PC-3 (cell line): ENCODE measurements around the gene CAMSAP1. TPM values are rescaled to one million over a fixed set of nuclear protein-coding genes. Genes with fewer than 3 reads are reported as not detected.

Experiments
- ATAC-seq: fragments of 200-7000 bp; cut with Tn5 transposase; 2 replicates; pipeline ENCODE4 v1.9.1; 2020; ENCODE audit warnings: mild to moderate bottlenecking, moderate library complexity
- BruUV-seq: library from RNA; stranded (reverse); fragments of 400-500 nt; replicated peaks from 2 replicates; lab custom pipeline; 2021; lab: Mats Ljungman, UMichigan
- CTCF ChIA-PET: fragments of 300-600 bp; sonication (Branson Sonifier 250); formaldehyde crosslinking; loops from one replicate; lab custom pipeline; 2022; ENCODE audit warnings: antibody characterized with exemption; lab: Charles Lee
- POLR2A ChIA-PET: fragments of 300-600 bp; sonication (Branson Sonifier 250); formaldehyde crosslinking; loops from one replicate; lab custom pipeline; 2022; ENCODE audit warnings: antibody characterized with exemption; ENCODE audit not compliant: unreplicated experiment; lab: Charles Lee
- DNase-seq: peaks from one replicate; pipeline ENCODE4 v3.0.0-alpha.2; 2015
- H2AFZ ChIP-seq: fragments of 300-600 bp; sonication (generic); 2 replicates; pipeline ENCODE4 v1.6.0; 2016; ENCODE audit warnings: antibody characterized with exemption, low read length
- H3F3A ChIP-seq: fragments of 300-600 bp; sonication (generic); one replicate; pipeline ENCODE4 v1.6.0; 2017; ENCODE audit warnings: antibody characterized with exemption, low read length, control low read depth, mild to moderate bottlenecking; ENCODE audit not compliant: unreplicated experiment
- H3K27ac ChIP-seq: fragments of 300-600 bp; sonication (generic); 2 replicates; pipeline ENCODE4 v1.5.1; 2016; ENCODE audit warnings: mild to moderate bottlenecking, low read length
- H3K27me3 ChIP-seq: fragments of 300-600 bp; sonication (generic); 2 replicates; pipeline ENCODE4 v1.6.1; 2016; ENCODE audit warnings: low read length, mixed read lengths
- H3K36me3 ChIP-seq: fragments of 300-600 bp; sonication (generic); 2 replicates; pipeline ENCODE4 v1.6.1; 2016; ENCODE audit warnings: low read depth, mixed run types, low read length, mixed read lengths
- H3K4me1 ChIP-seq: fragments of 300-600 bp; sonication (generic); 2 replicates; pipeline ENCODE4 v1.5.1; 2016; ENCODE audit warnings: low read length; ENCODE audit not compliant: insufficient read depth
- H3K4me2 ChIP-seq: fragments of 300-600 bp; sonication (generic); 2 replicates; pipeline ENCODE4 v1.6.0; 2016; ENCODE audit warnings: low read length
- H3K4me3 ChIP-seq: fragments of 300-600 bp; sonication (generic); 2 replicates; pipeline ENCODE4 v1.5.1; 2016; ENCODE audit warnings: mild to moderate bottlenecking, low read length, mixed read lengths
- H3K79me2 ChIP-seq: fragments of 300-600 bp; sonication (generic); 2 replicates; pipeline ENCODE4 v1.6.1; 2017; ENCODE audit warnings: low read length, mixed read lengths
- H3K9ac ChIP-seq: fragments of 300-600 bp; sonication (generic); 2 replicates; pipeline ENCODE4 v1.6.0; 2016; ENCODE audit warnings: mild to moderate bottlenecking, low read length
- H3K9me2 ChIP-seq: fragments of 300-600 bp; sonication (generic); replicated peaks from 2 replicates; pipeline ENCODE4 v1.6.1; 2016; ENCODE audit warnings: mixed run types, low read length, mixed read lengths
- H3K9me3 ChIP-seq: fragments of 300-600 bp; sonication (generic); 2 replicates; pipeline ENCODE4 v1.6.1; 2016; ENCODE audit warnings: low read length, mixed read lengths
- H4K20me1 ChIP-seq: fragments of 300-600 bp; sonication (generic); 2 replicates; pipeline ENCODE4 v1.6.1; 2016; ENCODE audit warnings: low read length, mixed read lengths
- CTCF ChIP-seq: fragments of 300-600 bp; sonication (generic); conservative IDR thresholded peaks from 2 replicates; pipeline ENCODE4 v1.5.1; 2017; ENCODE audit warnings: antibody characterized with exemption, low read depth, mild to moderate bottlenecking, low read length
- EZH2 ChIP-seq: fragments of 300-600 bp; sonication (generic); IDR thresholded peaks from one replicate; pipeline ENCODE4 v1.6.1; 2017; ENCODE audit warnings: antibody characterized with exemption, mild to moderate bottlenecking, low read length; ENCODE audit not compliant: unreplicated experiment
- EZH2phosphoT487 ChIP-seq: fragments of 300-600 bp; sonication (generic); IDR thresholded peaks from 2 replicates; pipeline ENCODE4 v1.6.1; 2018; ENCODE audit warnings: mild to moderate bottlenecking, antibody characterized with exemption, low read length, borderline replicate concordance
- intact Hi-C: fragments of 100-400 bp; cut with micrococcal nuclease; formaldehyde crosslinking; loops from 2 replicates; pipeline ENCODE4 v1.9.0; 2023
- total RNA-seq: library from RNA; depleted of rRNA; stranded (reverse); fragments of >200 nt; gene quantifications from 2 replicates; pipeline ENCODE4 v1.2.3, GENCODE V29; 2014

The CAMSAP1 gene
- total RNA-seq, 1 experiment from 2014 or later, result 16.4 TPM

GRCh38 chr9:135888126-135888765 lies 19.1 kb downstream of the CAMSAP1 start:
- H4K20me1 ChIP-seq, result peaks cover 40% of the 10 kb centered on the region; the same call in 1 of the 2 replicates
- no peak for TF ChIP-seq EZH2
- no peak for TF ChIP-seq EZH2phosphoT487
- no peak for TF ChIP-seq CTCF
- POLR2A ChIA-PET, result no interaction called here
- H3K4me3 ChIP-seq, result no peak overlapping the region
- H3K9me2 ChIP-seq, result no peaks in the 10 kb centered on the region
- H3K9me3 ChIP-seq, result no peaks in the 10 kb centered on the region
- no peak overlapping the region for H2AFZ ChIP-seq
- no peak overlapping the region for H3K9ac ChIP-seq
- no peak overlapping the region for H3K4me2 ChIP-seq
- H3F3A ChIP-seq, result no peaks in the 10 kb centered on the region
- BruUV-seq, result no TSS peak
- DNase-seq (no peak), ATAC-seq (no peak)
- intact Hi-C loops, result no loop called here
- CTCF ChIA-PET, result no interaction called here
- no peaks in the 10 kb centered on the region for H3K36me3 ChIP-seq
- no peaks in the 10 kb centered on the region for H3K27me3 ChIP-seq
- H3K27ac ChIP-seq, result no peak overlapping the region
- H3K4me1 ChIP-seq, result peaks cover 8% of the 10 kb centered on the region
- H3K79me2 ChIP-seq, result peaks cover 99% of the 10 kb centered on the region

GRCh38 chr9:135887585-135888050 lies 19.7 kb downstream of the CAMSAP1 start:
- intact Hi-C loops, result no loop called here
- no peaks in the 10 kb centered on the region for H3F3A ChIP-seq

More at GRCh38 chr9:135887585-135888050, 19.7 kb downstream of the CAMSAP1 start:
- ChIA-PET POLR2A (no interaction called here), CTCF (no interaction called here)
- Histone ChIP-seq H3K9me2 (no peaks in the 10 kb centered on the region), H4K20me1 (peaks cover 46% of the 10 kb centered on the region; the same call in 1 of the 2 replicates), H3K4me3 (no peak overlapping the region), H3K79me2 (peaks cover 98% of the 10 kb centered on the region), H3K36me3 (no peaks in the 10 kb centered on the region), H3K9ac (no peak overlapping the region), H3K27ac (no peak overlapping the region), H3K4me2 (no peak overlapping the region), H3K27me3 (no peaks in the 10 kb centered on the region), H3K9me3 (no peaks in the 10 kb centered on the region), H2AFZ (no peak overlapping the region), H3K4me1 (peaks cover 8% of the 10 kb centered on the region)
- no peak for DNase-seq
- TF ChIP-seq CTCF (no peak), EZH2phosphoT487 (no peak), EZH2 (no peak)
- no peak for ATAC-seq
- BruUV-seq, result no TSS peak
